HG02852 (cell line): Measurements from ENCODE around the gene RBMS2.
A peak's percentile ranks its signal among the peaks of the same experiment; 100 is the strongest.
"Not testable (repeated sequence)": the region's sequence is repeated elsewhere in the genome, so short reads cannot be mapped to it uniquely, and the experiment has no call there.

ENCODE experiments used
- ATAC-seq: cut with Tn5 transposase; IDR thresholded peaks from one replicate; pipeline ENCODE4 v1.9.1; 2021; ENCODE audit warnings: mild to moderate bottlenecking, moderate library complexity; ENCODE audit not compliant: unreplicated experiment

RBMS2 gene

GRCh38 chr12:56521590-56522371 is at the start of gene RBMS2:
TSS of gene RBMS2 (plus strand) at chr12:56521820. CDS start at chr12:56522024, 204 bp downstream.
- ATAC-seq = no peak

GRCh38 chr12:56474389-56474788 is 47.2 kb upstream of the RBMS2 start:
- ATAC-seq = no peak

GRCh38 chr12:56476143-56476542 is 45.5 kb upstream of the RBMS2 start:
- no peak for ATAC-seq

- ATAC-seq = no peak
These were observed 44.6 kb upstream of the RBMS2 start for GRCh38 chr12:56476972-56477432.

- ATAC-seq = no peak
These were observed 43.9 kb upstream of the RBMS2 start for GRCh38 chr12:56477521-56478225.

- ATAC-seq = no peak
These were observed 42.0 kb upstream of the RBMS2 start for GRCh38 chr12:56479625-56480024.

GRCh38 chr12:56484566-56484965 is 37.1 kb upstream of the RBMS2 start:
- ATAC-seq = no peak

- ATAC-seq = no peak
These were observed 34.9 kb upstream of the RBMS2 start for GRCh38 chr12:56486694-56487093.

- ATAC-seq = peak; percentile 17
These were observed 34.1 kb upstream of the RBMS2 start for GRCh38 chr12:56487448-56488040.

GRCh38 chr12:56488041-56488955 is 33.3 kb upstream of the RBMS2 start, which contains the start of gene GLS2:
TSS of gene GLS2 (minus strand) at chr12:56488161. CDS start at chr12:56488118, 43 bp downstream.
- peak; percentile 90 for ATAC-seq

- no peak for ATAC-seq
These were observed 31.3 kb upstream of the RBMS2 start for GRCh38 chr12:56490360-56490759.

- not testable (repeated sequence) for ATAC-seq
These were observed 28.1 kb upstream of the RBMS2 start for GRCh38 chr12:56493409-56494105.

- not testable (repeated sequence) for ATAC-seq
These were observed 27.6 kb upstream of the RBMS2 start for GRCh38 chr12:56494106-56494415.

GRCh38 chr12:56494481-56494880 is 27.1 kb upstream of the RBMS2 start:
- not testable (repeated sequence) for ATAC-seq

- ATAC-seq = not testable (repeated sequence)
These were observed 24.9 kb upstream of the RBMS2 start for GRCh38 chr12:56496704-56497103.

- not testable (repeated sequence) for ATAC-seq
These were observed 23.3 kb upstream of the RBMS2 start for GRCh38 chr12:56498126-56498902.

- ATAC-seq = not testable (repeated sequence)
These were observed 22.2 kb upstream of the RBMS2 start for GRCh38 chr12:56499452-56499851.

- not testable (repeated sequence) for ATAC-seq
These were observed 21.7 kb upstream of the RBMS2 start for GRCh38 chr12:56499879-56500278.

GRCh38 chr12:56510786-56511185 is 10.8 kb upstream of the RBMS2 start:
- no peak for ATAC-seq
